GM12892 (cell line): ENCODE measurements around the gene SORCS2.

Experiments used
- POLR2A ChIP-seq: IDR thresholded peaks from 2 replicates; pipeline ENCODE4 v1.6.1; 2011; ENCODE audit warnings: low read depth, low read length, control low read depth
- POLR2AphosphoS5 ChIP-seq: IDR thresholded peaks from 2 replicates; pipeline ENCODE4 v1.6.1; 2011; ENCODE audit warnings: low read depth, low read length, control low read depth
- TAF1 ChIP-seq: IDR thresholded peaks from 2 replicates; pipeline ENCODE4 v1.6.1; 2011; ENCODE audit warnings: low read depth, mild to moderate bottlenecking, control low read depth, low read length, borderline replicate concordance

- no peak for TF ChIP-seq TAF1
- no peak for TF ChIP-seq POLR2AphosphoS5
- no peak for TF ChIP-seq POLR2A
Observed at GRCh38 chr4:7774301-7775294, 582.3 kb downstream of the SORCS2 start.
